Esophagus muscularis mucosa (tissue), 4 donors: Measurements from ENCODE around the gene SNX18. TPM values are rescaled to one million over a fixed set of nuclear protein-coding genes. Genes with fewer than 3 reads are reported as not detected.
A peak's percentile ranks its signal among the peaks of the same experiment; 100 is the strongest.
"Not testable (repeated sequence)": the region's sequence is repeated elsewhere in the genome, so short reads cannot be mapped to it uniquely, and the experiment has no call there.

Source experiments
- DNase-seq: peaks from one replicate; pipeline ENCODE4 v3.0.0-alpha.2; 2017; ENCODE audit errors: extremely low spot score
- H3K27ac ChIP-seq, 4 donors: fragments of 200-600 bp; sonication (generic); replicated peaks in 1 of 4; 1 replicate in 3 of 4; 2 replicates in 1 of 4; pipeline ENCODE4 v1.5.1; 2016 to 2019; ENCODE audit warnings: mild to moderate bottlenecking in 1 of 4
- H3K27me3 ChIP-seq, 4 donors: fragments of 200-600 bp; sonication (generic); one replicate each; pipeline versions ENCODE4 v1.5.1 to v1.6.0; 2016 to 2019
- H3K36me3 ChIP-seq, 4 donors: fragments of 200-600 bp; sonication (generic); one replicate each; pipeline ENCODE4 v1.5.1; 2016 to 2019
- H3K4me1 ChIP-seq, 4 donors: fragments of 200-600 bp; sonication (generic); one replicate each; pipeline ENCODE4 v1.5.1; 2016 to 2019
- H3K4me3 ChIP-seq, 4 donors: fragments of 200-600 bp; sonication (generic); 1 replicate in 2 of 4; 2 replicates in 2 of 4; pipeline ENCODE4 v1.5.1; 2016 to 2019; ENCODE audit warnings: mild to moderate bottlenecking in 4 of 4, moderate library complexity in 1 of 4
- H3K9me3 ChIP-seq, 4 donors: fragments of 200-600 bp; sonication (generic); 1 replicate in 3 of 4; 2 replicates in 1 of 4; pipeline ENCODE4 v1.5.1; 2016 to 2019
- EP300 ChIP-seq: sonication (generic); formaldehyde crosslinking; IDR thresholded peaks from one replicate; pipeline ENCODE4 v1.6.1; 2017; ENCODE audit warnings: antibody characterized with exemption
- POLR2A ChIP-seq: fragments of 450-650 bp; IDR thresholded peaks from one replicate; pipeline ENCODE4 v1.6.1; 2017; ENCODE audit warnings: antibody characterized with exemption, moderate library complexity, mild to moderate bottlenecking, low read depth
- POLR2AphosphoS5 ChIP-seq, 2 donors: sonication (generic); formaldehyde crosslinking; IDR thresholded peaks; one replicate each; pipeline ENCODE4 v1.6.1; 2017; ENCODE audit warnings: antibody characterized with exemption in 2 of 2
- WGBS: methylation state at CpG from one replicate; pipeline ENCODE4 v1.1.5; 2018; 5-methylcytosine and 5-hydroxymethylcytosine counted together
- intact Hi-C: fragments of 100-400 bp; cut with DNase I; formaldehyde crosslinking; loops from one replicate; pipeline ENCODE4 v1.15.1; 2023
- total RNA-seq, 4 donors: library from RNA; depleted of rRNA; stranded (reverse); fragments of >200 nt; gene quantifications; one replicate each; pipeline versions ENCODE4 v1.1.0 to v1.2.1, GENCODE V29; 2016
- TF ChIP-seq, protein P1 (sequence below), 3 experiments: fragments of 200-600 bp in 2 of 3; fragments of 450-650 bp in 1 of 3; sonication (generic) in 2 of 3; IDR thresholded peaks; one replicate each; pipeline ENCODE4 v1.5.1; 2017 to 2019; ENCODE audit warnings: antibody characterized with exemption in 3 of 3, mild to moderate bottlenecking in 2 of 3, moderate library complexity in 1 of 3

The SNX18 gene
- total RNA-seq, 4 donors from 2014 or later: 34.1 to 93.3 (median 57.4) TPM

- Histone ChIP-seq H3K4me3 (no peak overlapping the region), H3K9me3 (no peaks in the 10 kb centered on the region), H3K36me3 (no peaks in the 10 kb centered on the region), H3K27ac (no peak overlapping the region), H3K4me1 (peaks cover 6 to 18% (median 11%) of the 10 kb centered on the region in 4 donors), H3K27me3 (no peaks in the 10 kb centered on the region)
- no peak for TF ChIP-seq EP300
- no peak for TF ChIP-seq POLR2A
- TF ChIP-seq, protein P1, sequence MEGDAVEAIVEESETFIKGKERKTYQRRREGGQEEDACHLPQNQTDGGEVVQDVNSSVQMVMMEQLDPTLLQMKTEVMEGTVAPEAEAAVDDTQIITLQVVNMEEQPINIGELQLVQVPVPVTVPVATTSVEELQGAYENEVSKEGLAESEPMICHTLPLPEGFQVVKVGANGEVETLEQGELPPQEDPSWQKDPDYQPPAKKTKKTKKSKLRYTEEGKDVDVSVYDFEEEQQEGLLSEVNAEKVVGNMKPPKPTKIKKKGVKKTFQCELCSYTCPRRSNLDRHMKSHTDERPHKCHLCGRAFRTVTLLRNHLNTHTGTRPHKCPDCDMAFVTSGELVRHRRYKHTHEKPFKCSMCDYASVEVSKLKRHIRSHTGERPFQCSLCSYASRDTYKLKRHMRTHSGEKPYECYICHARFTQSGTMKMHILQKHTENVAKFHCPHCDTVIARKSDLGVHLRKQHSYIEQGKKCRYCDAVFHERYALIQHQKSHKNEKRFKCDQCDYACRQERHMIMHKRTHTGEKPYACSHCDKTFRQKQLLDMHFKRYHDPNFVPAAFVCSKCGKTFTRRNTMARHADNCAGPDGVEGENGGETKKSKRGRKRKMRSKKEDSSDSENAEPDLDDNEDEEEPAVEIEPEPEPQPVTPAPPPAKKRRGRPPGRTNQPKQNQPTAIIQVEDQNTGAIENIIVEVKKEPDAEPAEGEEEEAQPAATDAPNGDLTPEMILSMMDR (IDR thresholded peaks at IDR 0.05): no peak
- DNase-seq: no peak
- intact Hi-C loops: no loop called here
- WGBS: 52% methylated on average over 3 of the region's 3 CpGs
These were observed 46.2 kb upstream of the SNX18 start for GRCh38 chr5:54471398-54471797.

DNA sequence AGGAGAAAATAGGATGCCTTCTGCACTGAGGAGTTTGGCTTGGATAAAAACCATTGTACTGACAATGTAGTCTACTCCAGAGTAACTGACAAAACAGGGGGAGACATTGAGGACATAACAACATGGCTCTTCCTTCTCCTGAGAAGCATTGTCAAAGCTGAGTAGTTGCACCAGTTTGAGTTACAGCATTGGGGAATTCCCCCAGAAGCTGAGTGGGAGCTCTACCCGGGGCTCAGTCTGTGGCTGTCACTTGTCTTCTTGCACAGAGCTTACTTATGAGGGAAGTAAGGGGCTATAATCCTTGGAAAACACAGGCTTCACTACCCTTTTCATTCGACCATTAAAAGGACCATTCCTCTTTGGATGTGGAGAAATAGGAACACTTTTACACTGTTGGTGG, 40.9 kb upstream of the SNX18 start:
- DNase-seq: no peak
- Histone ChIP-seq H3K9me3 (no peaks in the 10 kb centered on the region), H3K27ac (no peak overlapping the region), H3K4me1 (no peaks in the 10 kb centered on the region), H3K27me3 (no peaks in the 10 kb centered on the region), H3K4me3 (no peak overlapping the region), H3K36me3 (no peaks in the 10 kb centered on the region)
- WGBS: 83% methylated on average over 2 of the region's 2 CpGs
- intact Hi-C loops: no loop called here
- TF ChIP-seq, protein P1 (IDR thresholded peaks at IDR 0.05): no peak
- TF ChIP-seq EP300: no peak
- no peak for TF ChIP-seq POLR2AphosphoS5 (IDR thresholded peaks at IDR 0.05)
- no peak for TF ChIP-seq POLR2A

- Histone ChIP-seq H3K4me1 (no peaks in the 10 kb centered on the region), H3K27ac (no peak overlapping the region), H3K36me3 (no peaks in the 10 kb centered on the region), H3K9me3 (no peaks in the 10 kb centered on the region), H3K4me3 (no peak overlapping the region), H3K27me3 (no peaks in the 10 kb centered on the region)
- 93% methylated on average over 1 of the region's 1 CpG for WGBS
- DNase-seq: peak; percentile 39
- TF ChIP-seq POLR2A (no peak), EP300 (no peak), POLR2AphosphoS5 (IDR thresholded peaks at IDR 0.05) (no peak)
- TF ChIP-seq, protein P1 (IDR thresholded peaks at IDR 0.05): no peak
- intact Hi-C loops: no loop called here
These were observed 39.5 kb upstream of the SNX18 start for GRCh38 chr5:54477941-54478478.

DNA sequence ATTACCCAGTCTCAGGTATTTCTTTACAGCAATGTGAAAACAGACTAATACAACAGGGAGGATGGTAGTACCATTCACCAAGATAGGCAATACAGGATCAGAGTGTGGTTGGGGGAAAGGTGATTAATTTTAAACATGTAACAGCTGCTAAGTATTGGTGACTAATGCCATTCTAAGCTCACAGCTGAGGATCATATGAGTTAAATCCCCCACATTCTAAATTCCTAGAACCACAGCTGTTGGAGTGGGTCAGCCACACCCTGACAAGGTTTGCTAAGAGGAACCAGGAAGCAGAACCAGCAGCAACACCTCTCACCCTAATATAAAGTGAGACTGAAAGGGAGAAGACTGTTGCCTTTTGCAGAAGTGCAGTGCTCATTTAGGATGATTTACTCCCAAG, 37.3 kb upstream of the SNX18 start:
- DNase-seq: no peak
- Histone ChIP-seq H3K4me1 (no peaks in the 10 kb centered on the region), H3K4me3 (no peak overlapping the region), H3K36me3 (no peaks in the 10 kb centered on the region), H3K27me3 (no peaks in the 10 kb centered on the region), H3K9me3 (no peaks in the 10 kb centered on the region), H3K27ac (no peak overlapping the region)
- intact Hi-C loops: no loop called here
- no peak for TF ChIP-seq POLR2AphosphoS5 (IDR thresholded peaks at IDR 0.05)

DNA sequence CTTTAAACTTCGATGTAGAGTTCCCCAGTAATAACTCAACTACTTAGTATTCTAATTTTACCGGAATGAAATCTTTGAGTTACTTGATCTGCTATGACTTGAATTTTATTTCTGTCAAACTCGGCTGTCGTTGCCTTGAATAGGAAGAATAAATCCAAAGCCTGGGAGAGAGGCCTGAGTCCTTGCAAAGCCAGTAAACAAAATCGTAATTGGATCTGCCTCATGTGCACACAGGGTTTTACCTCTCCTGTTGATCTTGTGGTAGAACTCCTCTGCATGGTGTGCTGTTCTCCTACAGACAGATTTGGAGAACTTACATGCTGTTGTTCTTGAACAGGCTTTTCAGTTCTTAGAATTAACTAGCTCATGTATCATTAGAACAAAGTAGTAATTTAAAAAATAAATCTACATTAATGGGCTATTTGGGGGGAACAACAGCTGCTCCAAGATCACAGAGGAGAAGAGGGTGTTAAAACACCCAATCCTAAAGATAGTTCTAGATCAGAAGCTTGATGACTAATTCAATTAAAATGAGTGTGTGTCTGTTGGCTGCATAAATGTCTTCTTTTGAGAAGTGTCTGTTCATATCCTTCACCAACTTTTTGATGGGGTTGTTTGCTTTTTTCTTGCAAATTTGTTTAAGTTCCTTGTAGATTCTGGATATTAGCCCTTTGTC, 33.2 kb upstream of the SNX18 start:
- Histone ChIP-seq H3K9me3 (no peaks in the 10 kb centered on the region), H3K4me1 (peaks cover 0 to 4% (median 0%) of the 10 kb centered on the region in 4 donors), H3K27ac (no peak overlapping the region), H3K36me3 (no peaks in the 10 kb centered on the region), H3K4me3 (no peak overlapping the region), H3K27me3 (no peaks in the 10 kb centered on the region)
- 91% methylated on average over 5 of the region's 5 CpGs for WGBS
- peak; percentile 55 for DNase-seq
- TF ChIP-seq, protein P1 (IDR thresholded peaks at IDR 0.05): no peak
- TF ChIP-seq POLR2AphosphoS5 (IDR thresholded peaks at IDR 0.05) (no peak), EP300 (no peak), POLR2A (no peak)
- intact Hi-C loops: no loop called here

DNA sequence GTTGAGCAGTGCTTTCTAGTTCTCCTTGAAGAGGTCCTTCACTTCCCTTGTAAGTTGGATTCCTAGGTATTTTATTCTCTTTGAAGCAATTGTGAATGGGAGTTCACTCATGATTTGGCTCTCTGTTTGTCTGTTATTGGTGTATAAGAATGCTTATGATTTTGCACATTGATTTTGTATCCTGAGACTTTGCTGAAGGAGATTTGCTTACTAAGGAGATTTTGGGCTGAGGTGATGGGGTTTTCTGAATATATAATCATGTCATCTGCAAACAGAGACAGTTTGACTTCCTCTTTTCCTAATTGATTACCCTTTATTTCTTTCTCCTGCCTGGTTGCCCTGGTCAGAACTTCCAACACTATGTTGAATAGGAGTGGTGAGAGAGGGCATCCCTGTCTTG, 31.9 kb upstream of the SNX18 start:
- not testable (repeated sequence) for H3K36me3 ChIP-seq, H3K27me3 ChIP-seq, DNase-seq, H3K4me1 ChIP-seq, H3K4me3 ChIP-seq, H3K9me3 ChIP-seq, H3K27ac ChIP-seq
- intact Hi-C loops: loop anchor here (5.0 kb wide), 2 partner anchors 43 to 243 kb away; no protein-coding TSS in a partner anchor

- not testable (repeated sequence) for H3K36me3 ChIP-seq, H3K27me3 ChIP-seq, H3K27ac ChIP-seq, H3K9me3 ChIP-seq, H3K4me3 ChIP-seq, DNase-seq, H3K4me1 ChIP-seq
- intact Hi-C loops: loop anchor here (5.0 kb wide), 2 partner anchors 47 to 247 kb away; no protein-coding TSS in a partner anchor
- WGBS: 50% methylated on average over 2 of the region's 2 CpGs
These were observed 27.9 kb upstream of the SNX18 start for GRCh38 chr5:54489648-54489979.
